HepG2 (cell line): Measurements from ENCODE around the gene CHD2. TPM values are rescaled to one million over a fixed set of nuclear protein-coding genes. Genes with fewer than 3 reads are reported as not detected.

Experiments used
- CHCHD3 ChIP-seq: sonication (generic); formaldehyde crosslinking; IDR thresholded peaks from 2 replicates; pipeline ENCODE4 v1.8.0; 2022; ENCODE audit warnings: mild to moderate bottlenecking, missing genetic modification reagents, moderate library complexity
- LCORL ChIP-seq, 2 experiments: fragments of 450-650 bp in 1 of 2; sonication (generic) in 1 of 2; formaldehyde crosslinking in 1 of 2; IDR thresholded peaks; 2 replicates each; pipeline versions ENCODE4 v1.5.0 to v1.6.1; 2017 to 2020; ENCODE audit warnings: antibody characterized with exemption in 1 of 2, missing genetic modification reagents in 1 of 2
- NPAS2 ChIP-seq: sonication (generic); formaldehyde crosslinking; IDR thresholded peaks from 2 replicates; pipeline ENCODE4 v1.8.0; 2022; ENCODE audit warnings: mild to moderate bottlenecking, missing genetic modification reagents, borderline replicate concordance
- ZNF225 ChIP-seq: sonication (generic); formaldehyde crosslinking; IDR thresholded peaks from 2 replicates; pipeline ENCODE4 v1.4.0; 2020; ENCODE audit warnings: mild to moderate bottlenecking, missing genetic modification reagents
- ZNF329 ChIP-seq: sonication (generic); formaldehyde crosslinking; IDR thresholded peaks from 2 replicates; pipeline ENCODE4 v1.9.0; 2021; ENCODE audit warnings: low read depth, mild to moderate bottlenecking, missing genetic modification reagents
- ZNF737 ChIP-seq: sonication (generic); formaldehyde crosslinking; IDR thresholded peaks from 2 replicates; pipeline ENCODE4 v1.5.0; 2020; ENCODE audit warnings: missing genetic modification reagents, mild to moderate bottlenecking, borderline replicate concordance
- ZNF749 ChIP-seq: sonication (generic); formaldehyde crosslinking; IDR thresholded peaks from 2 replicates; pipeline ENCODE4 v1.8.0; 2022; ENCODE audit warnings: mild to moderate bottlenecking, missing genetic modification reagents, moderate library complexity, borderline replicate concordance
- ZNF790 ChIP-seq: sonication (generic); formaldehyde crosslinking; IDR thresholded peaks from 2 replicates; pipeline ENCODE4 v1.8.0; 2022; ENCODE audit warnings: missing genetic modification reagents, mild to moderate bottlenecking, borderline replicate concordance
- polyA plus RNA-seq, 8 experiments: library from polyadenylated mRNA; depleted of rRNA in 3 of 8; stranded (reverse) in 7 of 8; unstranded in 1 of 8; fragments of >200 nt; fragmentation: Illumina TruSeq in 4 of 8; extraction: Trizol in 4 of 8; gene quantifications; 2 replicates each; pipeline versions ENCODE4 v1.2.1 to v1.2.3, GENCODE V29; 2011 to 2016; ENCODE audit warnings: low read depth in 4 of 8, missing spikeins in 1 of 8, mixed read lengths in 1 of 8; ENCODE audit not compliant: insufficient read depth in 1 of 8
- total RNA-seq, 5 experiments: library from RNA; depleted of rRNA; stranded (reverse); fragments of >200 nt; fragmentation: Illumina TruSeq; extraction: Trizol; gene quantifications; 2 replicates each; pipeline ENCODE4 v1.2.3, GENCODE V29; 2016; ENCODE audit warnings: low read depth in 1 of 5
- TF ChIP-seq, protein P1 (sequence below): sonication (generic); formaldehyde crosslinking; IDR thresholded peaks from 2 replicates; pipeline ENCODE4 v1.8.1; 2023; ENCODE audit warnings: mild to moderate bottlenecking, missing genetic modification reagents, borderline replicate concordance
- TF ChIP-seq, protein P2 (sequence below): sonication (generic); formaldehyde crosslinking; IDR thresholded peaks from 2 replicates; pipeline ENCODE4 v1.8.0; 2022; ENCODE audit warnings: mild to moderate bottlenecking, missing genetic modification reagents, moderate library complexity
- TF ChIP-seq, protein P3 (sequence below): sonication (generic); formaldehyde crosslinking; IDR thresholded peaks from 2 replicates; pipeline ENCODE4 v1.8.1; 2023; ENCODE audit warnings: missing genetic modification reagents, mild to moderate bottlenecking, borderline replicate concordance
- TF ChIP-seq, protein P4 (sequence below): sonication (generic); formaldehyde crosslinking; IDR thresholded peaks from 2 replicates; pipeline ENCODE4 v1.4.0; 2020; ENCODE audit warnings: mild to moderate bottlenecking, missing genetic modification reagents
- TF ChIP-seq, protein P5 (sequence below): sonication (generic); formaldehyde crosslinking; IDR thresholded peaks from 2 replicates; pipeline ENCODE4 v1.4.0; 2020; ENCODE audit warnings: mild to moderate bottlenecking, missing genetic modification reagents, borderline replicate concordance

Gene CHD2
- total and polyA plus RNA-seq, 2 of the 13 experiments (the other 11 are each of a cell fraction or from before 2014, with no cell fraction given), result 54.0 to 54.1 TPM

DNA sequence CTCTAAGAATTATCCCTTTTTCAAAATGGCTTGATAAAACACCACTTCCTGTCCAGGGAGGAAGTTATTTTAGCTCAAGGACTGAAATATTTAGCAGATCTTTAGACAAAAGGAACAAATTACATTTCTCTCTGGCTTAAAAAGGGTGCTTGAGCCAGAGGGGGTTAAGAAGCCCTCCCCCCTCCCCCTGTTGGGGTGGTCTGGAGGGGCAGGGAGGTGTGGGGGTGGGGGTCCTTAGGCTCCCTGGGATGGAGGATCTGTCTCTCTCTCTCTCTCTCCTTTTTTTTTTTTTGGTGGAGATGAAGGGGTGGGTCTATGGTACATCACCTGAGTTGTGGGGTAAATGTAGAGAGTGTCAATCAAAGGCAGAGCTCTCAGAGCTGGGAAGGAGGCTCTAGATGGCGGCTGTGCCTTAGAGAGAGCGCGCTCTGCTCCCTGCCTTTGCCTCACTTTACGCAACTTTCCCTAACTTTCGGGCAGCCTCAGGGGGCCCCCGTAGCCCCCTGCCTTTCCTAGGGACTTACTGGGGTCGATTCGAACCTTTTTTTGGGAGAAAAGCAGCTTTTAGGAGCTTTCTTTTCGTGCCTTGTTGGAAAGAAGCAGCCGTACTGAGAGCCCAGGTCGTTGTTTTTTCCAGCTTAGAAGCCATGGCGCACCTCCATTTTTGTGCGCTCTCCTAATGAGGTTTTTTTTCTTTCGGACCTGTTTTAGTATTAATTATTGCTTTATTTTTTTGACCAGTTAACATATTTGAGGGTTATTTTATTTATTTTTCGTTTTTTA lies at the start of gene CHD2 (continued):
- TF ChIP-seq LCORL (IDR thresholded peaks at IDR 0.05), result no peak
- peak; percentile 48; the same call in 1 of the 2 replicates for TF ChIP-seq LCORL (CRISPR knock-in tag; IDR thresholded peaks at IDR 0.05)
- TF ChIP-seq ZNF225 (CRISPR knock-in tag), result no peak
- TF ChIP-seq, protein P1, sequence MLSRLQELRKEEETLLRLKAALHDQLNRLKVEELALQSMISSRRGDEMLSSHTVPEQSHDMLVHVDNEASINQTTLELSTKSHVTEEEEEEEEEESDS (CRISPR knock-in tag), result 0 out of 2 replicates have a peak, but pooled peaks have one; percentile 34
- TF ChIP-seq ZNF329 (CRISPR knock-in tag), result no peak
- TF ChIP-seq ZNF749 (CRISPR knock-in tag), result peak; percentile 71; the same call in 1 of the 2 replicates
- no peak; the same call in 1 of the 2 replicates for TF ChIP-seq ZNF790 (CRISPR knock-in tag)
- no peak for TF ChIP-seq ZNF737
- TF ChIP-seq, protein P2, sequence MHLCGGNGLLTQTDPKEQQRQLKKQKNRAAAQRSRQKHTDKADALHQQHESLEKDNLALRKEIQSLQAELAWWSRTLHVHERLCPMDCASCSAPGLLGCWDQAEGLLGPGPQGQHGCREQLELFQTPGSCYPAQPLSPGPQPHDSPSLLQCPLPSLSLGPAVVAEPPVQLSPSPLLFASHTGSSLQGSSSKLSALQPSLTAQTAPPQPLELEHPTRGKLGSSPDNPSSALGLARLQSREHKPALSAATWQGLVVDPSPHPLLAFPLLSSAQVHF, result no peak
- TF ChIP-seq, protein P3, sequence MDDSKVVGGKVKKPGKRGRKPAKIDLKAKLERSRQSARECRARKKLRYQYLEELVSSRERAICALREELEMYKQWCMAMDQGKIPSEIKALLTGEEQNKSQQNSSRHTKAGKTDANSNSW (CRISPR knock-in tag), result no peak
- no peak for TF ChIP-seq CHCHD3 (CRISPR knock-in tag)
- TF ChIP-seq, protein P4, sequence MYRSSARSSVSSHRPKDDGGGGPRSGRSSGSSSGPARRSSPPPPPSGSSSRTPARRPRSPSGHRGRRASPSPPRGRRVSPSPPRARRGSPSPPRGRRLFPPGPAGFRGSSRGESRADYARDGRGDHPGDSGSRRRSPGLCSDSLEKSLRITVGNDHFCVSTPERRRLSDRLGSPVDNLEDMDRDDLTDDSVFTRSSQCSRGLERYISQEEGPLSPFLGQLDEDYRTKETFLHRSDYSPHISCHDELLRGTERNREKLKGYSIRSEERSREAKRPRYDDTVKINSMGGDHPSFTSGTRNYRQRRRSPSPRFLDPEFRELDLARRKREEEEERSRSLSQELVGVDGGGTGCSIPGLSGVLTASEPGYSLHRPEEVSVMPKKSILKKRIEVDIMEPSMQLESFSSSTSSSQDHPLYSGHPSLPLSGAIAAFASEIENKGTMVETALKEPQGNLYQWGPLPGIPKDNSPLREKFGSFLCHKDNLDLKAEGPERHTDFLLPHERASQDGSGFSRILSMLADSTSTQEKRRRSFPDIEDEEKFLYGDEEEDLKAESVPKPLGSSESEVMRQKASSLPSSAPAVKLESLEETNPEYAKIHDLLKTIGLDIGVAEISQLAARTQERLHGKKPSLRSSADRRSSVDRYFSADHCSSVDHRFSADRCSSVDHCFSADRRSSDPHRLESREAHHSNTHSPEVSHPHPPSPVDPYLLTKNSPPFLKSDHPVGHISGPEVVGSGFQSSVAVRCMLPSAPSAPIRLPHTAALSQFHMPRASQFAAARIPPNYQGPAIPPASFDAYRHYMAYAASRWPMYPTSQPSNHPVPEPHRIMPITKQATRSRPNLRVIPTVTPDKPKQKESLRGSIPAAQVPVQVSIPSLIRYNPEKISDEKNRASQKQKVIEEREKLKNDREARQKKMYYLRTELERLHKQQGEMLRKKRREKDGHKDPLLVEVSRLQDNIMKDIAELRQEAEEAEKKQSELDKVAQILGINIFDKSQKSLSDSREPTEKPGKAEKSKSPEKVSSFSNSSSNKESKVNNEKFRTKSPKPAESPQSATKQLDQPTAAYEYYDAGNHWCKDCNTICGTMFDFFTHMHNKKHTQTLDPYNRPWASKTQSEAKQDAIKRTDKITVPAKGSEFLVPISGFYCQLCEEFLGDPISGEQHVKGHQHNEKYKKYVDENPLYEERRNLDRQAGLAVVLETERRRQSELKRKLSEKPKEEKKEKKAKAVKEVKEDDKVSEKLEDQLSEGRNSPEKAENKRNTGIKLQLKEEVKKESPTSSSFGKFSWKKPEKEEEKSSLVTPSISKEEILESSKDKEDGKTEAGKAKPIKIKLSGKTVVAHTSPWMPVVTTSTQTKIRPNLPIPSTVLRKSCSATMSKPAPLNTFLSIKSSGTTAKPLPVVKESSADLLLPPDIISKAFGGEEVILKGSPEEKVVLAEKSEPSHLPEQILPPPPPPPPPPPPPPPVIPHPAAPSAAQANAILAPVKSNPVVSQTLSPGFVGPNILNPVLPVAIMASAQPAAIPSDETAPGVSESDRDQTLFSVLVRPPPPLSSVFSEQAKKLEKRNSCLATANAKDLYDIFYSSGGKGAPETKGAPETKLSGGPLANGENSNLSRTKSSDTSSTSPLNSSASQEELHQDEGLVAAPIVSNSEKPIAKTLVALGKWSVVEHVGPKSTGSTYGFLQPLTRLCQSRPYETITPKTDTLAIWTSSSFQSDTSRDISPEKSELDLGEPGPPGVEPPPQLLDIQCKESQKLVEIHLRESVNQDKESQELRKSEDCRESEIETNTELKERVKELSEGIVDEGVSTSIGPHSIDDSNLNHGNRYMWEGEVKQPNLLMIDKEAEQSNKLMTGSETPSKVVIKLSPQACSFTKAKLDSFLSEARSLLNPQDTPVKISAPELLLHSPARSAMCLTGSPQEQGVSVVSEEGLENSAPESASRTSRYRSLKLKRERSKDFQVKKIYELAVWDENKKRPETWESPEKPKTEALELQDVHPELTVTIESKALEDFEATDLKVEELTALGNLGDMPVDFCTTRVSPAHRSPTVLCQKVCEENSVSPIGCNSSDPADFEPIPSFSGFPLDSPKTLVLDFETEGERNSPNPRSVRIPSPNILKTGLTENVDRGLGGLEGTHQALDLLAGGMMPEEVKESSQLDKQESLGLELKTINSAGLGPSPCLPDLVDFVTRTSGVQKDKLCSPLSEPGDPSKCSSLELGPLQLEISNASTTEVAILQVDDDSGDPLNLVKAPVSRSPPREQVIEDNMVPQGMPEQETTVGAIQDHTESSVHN (CRISPR knock-in tag), result no peak
- TF ChIP-seq, protein P5, sequence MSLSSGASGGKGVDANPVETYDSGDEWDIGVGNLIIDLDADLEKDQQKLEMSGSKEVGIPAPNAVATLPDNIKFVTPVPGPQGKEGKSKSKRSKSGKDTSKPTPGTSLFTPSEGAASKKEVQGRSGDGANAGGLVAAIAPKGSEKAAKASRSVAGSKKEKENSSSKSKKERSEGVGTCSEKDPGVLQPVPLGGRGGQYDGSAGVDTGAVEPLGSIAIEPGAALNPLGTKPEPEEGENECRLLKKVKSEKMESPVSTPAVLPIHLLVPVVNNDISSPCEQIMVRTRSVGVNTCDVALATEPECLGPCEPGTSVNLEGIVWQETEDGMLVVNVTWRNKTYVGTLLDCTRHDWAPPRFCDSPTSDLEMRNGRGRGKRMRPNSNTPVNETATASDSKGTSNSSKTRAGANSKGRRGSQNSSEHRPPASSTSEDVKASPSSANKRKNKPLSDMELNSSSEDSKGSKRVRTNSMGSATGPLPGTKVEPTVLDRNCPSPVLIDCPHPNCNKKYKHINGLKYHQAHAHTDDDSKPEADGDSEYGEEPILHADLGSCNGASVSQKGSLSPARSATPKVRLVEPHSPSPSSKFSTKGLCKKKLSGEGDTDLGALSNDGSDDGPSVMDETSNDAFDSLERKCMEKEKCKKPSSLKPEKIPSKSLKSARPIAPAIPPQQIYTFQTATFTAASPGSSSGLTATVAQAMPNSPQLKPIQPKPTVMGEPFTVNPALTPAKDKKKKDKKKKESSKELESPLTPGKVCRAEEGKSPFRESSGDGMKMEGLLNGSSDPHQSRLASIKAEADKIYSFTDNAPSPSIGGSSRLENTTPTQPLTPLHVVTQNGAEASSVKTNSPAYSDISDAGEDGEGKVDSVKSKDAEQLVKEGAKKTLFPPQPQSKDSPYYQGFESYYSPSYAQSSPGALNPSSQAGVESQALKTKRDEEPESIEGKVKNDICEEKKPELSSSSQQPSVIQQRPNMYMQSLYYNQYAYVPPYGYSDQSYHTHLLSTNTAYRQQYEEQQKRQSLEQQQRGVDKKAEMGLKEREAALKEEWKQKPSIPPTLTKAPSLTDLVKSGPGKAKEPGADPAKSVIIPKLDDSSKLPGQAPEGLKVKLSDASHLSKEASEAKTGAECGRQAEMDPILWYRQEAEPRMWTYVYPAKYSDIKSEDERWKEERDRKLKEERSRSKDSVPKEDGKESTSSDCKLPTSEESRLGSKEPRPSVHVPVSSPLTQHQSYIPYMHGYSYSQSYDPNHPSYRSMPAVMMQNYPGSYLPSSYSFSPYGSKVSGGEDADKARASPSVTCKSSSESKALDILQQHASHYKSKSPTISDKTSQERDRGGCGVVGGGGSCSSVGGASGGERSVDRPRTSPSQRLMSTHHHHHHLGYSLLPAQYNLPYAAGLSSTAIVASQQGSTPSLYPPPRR, result no peak
- TF ChIP-seq NPAS2, result no peak
